ENCODE data around the gene TAF1C. TPM values are rescaled to one million over a fixed set of nuclear protein-coding genes. Genes with fewer than 3 reads are reported as not detected.

The TAF1C gene
- total and polyA plus RNA-seq, 9 of the 15 experiments (the other 6 are each of a cell fraction or from before 2014, with no cell fraction given) = 1.5 to 74.8 (median 21.0) TPM

DNA sequence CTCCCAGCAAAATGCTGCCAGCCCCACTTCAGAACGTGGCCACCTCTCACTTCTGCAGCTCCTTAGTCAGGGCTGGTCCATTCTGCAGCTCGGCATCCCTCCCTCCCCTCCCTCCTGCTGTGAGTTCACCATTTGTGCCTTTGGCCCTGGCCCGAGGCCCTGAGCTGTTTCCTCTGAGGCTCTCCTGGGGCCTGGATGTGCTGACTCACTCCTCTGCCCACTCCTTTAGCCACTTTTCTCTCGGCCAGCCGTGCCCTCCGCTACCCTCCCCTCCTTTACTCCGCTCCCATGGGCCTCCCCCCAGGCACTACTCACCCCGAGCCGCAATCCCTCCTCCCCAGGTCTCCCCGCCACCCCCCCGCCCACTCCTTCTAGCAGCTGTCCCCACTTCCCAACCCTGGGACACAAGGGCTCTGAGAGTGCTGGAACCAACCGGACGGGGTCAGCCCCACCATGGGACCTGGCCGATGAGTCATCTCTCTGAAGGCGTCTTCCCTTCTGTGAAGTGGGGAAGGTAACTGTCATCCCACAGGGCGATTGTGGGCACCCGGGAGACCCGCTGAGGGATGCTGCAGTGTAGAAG is 41.5 kb upstream of the TAF1C start (continued):
- TF ChIP-seq, protein P1, sequence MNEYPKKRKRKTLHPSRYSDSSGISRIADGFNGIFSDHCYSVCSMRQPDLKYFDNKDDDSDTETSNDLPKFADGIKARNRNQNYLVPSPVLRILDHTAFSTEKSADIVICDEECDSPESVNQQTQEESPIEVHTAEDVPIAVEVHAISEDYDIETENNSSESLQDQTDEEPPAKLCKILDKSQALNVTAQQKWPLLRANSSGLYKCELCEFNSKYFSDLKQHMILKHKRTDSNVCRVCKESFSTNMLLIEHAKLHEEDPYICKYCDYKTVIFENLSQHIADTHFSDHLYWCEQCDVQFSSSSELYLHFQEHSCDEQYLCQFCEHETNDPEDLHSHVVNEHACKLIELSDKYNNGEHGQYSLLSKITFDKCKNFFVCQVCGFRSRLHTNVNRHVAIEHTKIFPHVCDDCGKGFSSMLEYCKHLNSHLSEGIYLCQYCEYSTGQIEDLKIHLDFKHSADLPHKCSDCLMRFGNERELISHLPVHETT (CRISPR knock-in tag; conservative IDR thresholded peaks at IDR 0.05 in 1 of 2, IDR thresholded peaks at IDR 0.05 in 1 of 2) = no peak
- no peak for TF ChIP-seq ZNF445 (CRISPR knock-in tag; IDR thresholded peaks at IDR 0.05; ENCODE audit: low read depth)
- no peak for TF ChIP-seq ZFPM2 (CRISPR knock-in tag; IDR thresholded peaks at IDR 0.05)
- TF ChIP-seq, protein P2, sequence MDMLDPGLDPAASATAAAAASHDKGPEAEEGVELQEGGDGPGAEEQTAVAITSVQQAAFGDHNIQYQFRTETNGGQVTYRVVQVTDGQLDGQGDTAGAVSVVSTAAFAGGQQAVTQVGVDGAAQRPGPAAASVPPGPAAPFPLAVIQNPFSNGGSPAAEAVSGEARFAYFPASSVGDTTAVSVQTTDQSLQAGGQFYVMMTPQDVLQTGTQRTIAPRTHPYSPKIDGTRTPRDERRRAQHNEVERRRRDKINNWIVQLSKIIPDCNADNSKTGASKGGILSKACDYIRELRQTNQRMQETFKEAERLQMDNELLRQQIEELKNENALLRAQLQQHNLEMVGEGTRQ (CRISPR knock-in tag; IDR thresholded peaks at IDR 0.05) = no peak
- peak; percentile 84 for TF ChIP-seq SMARCE1 (IDR thresholded peaks at IDR 0.05)
- no peak for TF ChIP-seq NFRKB (IDR thresholded peaks at IDR 0.05; ENCODE audit: low read depth)
- no peak for TF ChIP-seq RBM17 (IDR thresholded peaks at IDR 0.05; ENCODE audit: borderline replicate concordance, low read depth, low read length)
- TF ChIP-seq ZKSCAN8 (CRISPR knock-in tag; IDR thresholded peaks at IDR 0.05) = no peak
- peak; percentile 48; the same call in 1 of the 2 replicates for TF ChIP-seq NFE2L1 (tag; IDR thresholded peaks at IDR 0.05; ENCODE audit: borderline replicate concordance, low read depth)
- no peak for TF ChIP-seq ZNF174 (CRISPR knock-in tag; IDR thresholded peaks at IDR 0.05)
- no peak for TF ChIP-seq ZNF347 (CRISPR knock-in tag; IDR thresholded peaks at IDR 0.05; ENCODE audit: low read depth)
- 0 out of 2 replicates have a peak, but pooled peaks have one; percentile 17 for TF ChIP-seq HLTF (IDR thresholded peaks at IDR 0.05)
- TF ChIP-seq, protein P3, sequence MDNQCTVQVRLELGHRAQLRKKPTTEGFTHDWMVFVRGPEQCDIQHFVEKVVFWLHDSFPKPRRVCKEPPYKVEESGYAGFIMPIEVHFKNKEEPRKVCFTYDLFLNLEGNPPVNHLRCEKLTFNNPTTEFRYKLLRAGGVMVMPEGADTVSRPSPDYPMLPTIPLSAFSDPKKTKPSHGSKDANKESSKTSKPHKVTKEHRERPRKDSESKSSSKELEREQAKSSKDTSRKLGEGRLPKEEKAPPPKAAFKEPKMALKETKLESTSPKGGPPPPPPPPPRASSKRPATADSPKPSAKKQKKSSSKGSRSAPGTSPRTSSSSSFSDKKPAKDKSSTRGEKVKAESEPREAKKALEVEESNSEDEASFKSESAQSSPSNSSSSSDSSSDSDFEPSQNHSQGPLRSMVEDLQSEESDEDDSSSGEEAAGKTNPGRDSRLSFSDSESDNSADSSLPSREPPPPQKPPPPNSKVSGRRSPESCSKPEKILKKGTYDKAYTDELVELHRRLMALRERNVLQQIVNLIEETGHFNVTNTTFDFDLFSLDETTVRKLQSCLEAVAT (IDR thresholded peaks at IDR 0.05) = 0 out of 4 replicates have a peak, but pooled peaks of 1 of the 2 experiments have one; percentile 42
- TF ChIP-seq SAFB2 (IDR thresholded peaks at IDR 0.05; ENCODE audit: borderline replicate concordance, low read depth, low read length, severe bottlenecking) = no peak
- no peak for TF ChIP-seq PCBP1 (IDR thresholded peaks at IDR 0.05; ENCODE audit: low read depth, low read length, poor library complexity, severe bottlenecking)
- peak in 1 of 2 experiments; percentile 10; a peak in 1 of 4 replicates for TF ChIP-seq RCOR1 (IDR thresholded peaks at IDR 0.05; ENCODE audit: borderline replicate concordance in 1 of 2, low read depth in 2 of 2, low read length in 2 of 2)
- no peak for TF ChIP-seq MYC (IDR thresholded peaks at IDR 0.05; ENCODE audit: low read depth, low read length)
- no peak for TF ChIP-seq MYC (CRISPR knock-in tag; IDR thresholded peaks at IDR 0.05; ENCODE audit: borderline replicate concordance, low read depth)
- TF ChIP-seq ARID1B (IDR thresholded peaks at IDR 0.05) = peak; percentile 76
- TF ChIP-seq, protein P4, sequence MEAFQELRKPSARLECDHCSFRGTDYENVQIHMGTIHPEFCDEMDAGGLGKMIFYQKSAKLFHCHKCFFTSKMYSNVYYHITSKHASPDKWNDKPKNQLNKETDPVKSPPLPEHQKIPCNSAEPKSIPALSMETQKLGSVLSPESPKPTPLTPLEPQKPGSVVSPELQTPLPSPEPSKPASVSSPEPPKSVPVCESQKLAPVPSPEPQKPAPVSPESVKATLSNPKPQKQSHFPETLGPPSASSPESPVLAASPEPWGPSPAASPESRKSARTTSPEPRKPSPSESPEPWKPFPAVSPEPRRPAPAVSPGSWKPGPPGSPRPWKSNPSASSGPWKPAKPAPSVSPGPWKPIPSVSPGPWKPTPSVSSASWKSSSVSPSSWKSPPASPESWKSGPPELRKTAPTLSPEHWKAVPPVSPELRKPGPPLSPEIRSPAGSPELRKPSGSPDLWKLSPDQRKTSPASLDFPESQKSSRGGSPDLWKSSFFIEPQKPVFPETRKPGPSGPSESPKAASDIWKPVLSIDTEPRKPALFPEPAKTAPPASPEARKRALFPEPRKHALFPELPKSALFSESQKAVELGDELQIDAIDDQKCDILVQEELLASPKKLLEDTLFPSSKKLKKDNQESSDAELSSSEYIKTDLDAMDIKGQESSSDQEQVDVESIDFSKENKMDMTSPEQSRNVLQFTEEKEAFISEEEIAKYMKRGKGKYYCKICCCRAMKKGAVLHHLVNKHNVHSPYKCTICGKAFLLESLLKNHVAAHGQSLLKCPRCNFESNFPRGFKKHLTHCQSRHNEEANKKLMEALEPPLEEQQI (IDR thresholded peaks at IDR 0.05) = no peak
- TF ChIP-seq ZNF695 (CRISPR knock-in tag; IDR thresholded peaks at IDR 0.05) = no peak
- TF ChIP-seq ZNF766 (CRISPR knock-in tag; conservative IDR thresholded peaks at IDR 0.05) = 0 out of 2 replicates have a peak, but pooled peaks have one; percentile 30
